Fibroblast of lung (primary cell): ENCODE data around the gene C10orf90.

Experiments
- CTCF ChIP-seq, 2 donors: IDR thresholded peaks in 1 of 2; conservative IDR thresholded peaks in 1 of 2; 1 replicate in 1 of 2; 2 replicates in 1 of 2; pipeline ENCODE4 v1.5.1; 2011 to 2012; ENCODE audit warnings: low read length in 2 of 2, control low read depth in 1 of 2, inconsistent platforms in 1 of 2, low read depth in 1 of 2, mild to moderate bottlenecking in 1 of 2
- EZH2 ChIP-seq: IDR thresholded peaks from 2 replicates; pipeline ENCODE4 v1.5.1; 2012; ENCODE audit warnings: low read length, control low read depth, mild to moderate bottlenecking; ENCODE audit errors: missing control alignments

DNA sequence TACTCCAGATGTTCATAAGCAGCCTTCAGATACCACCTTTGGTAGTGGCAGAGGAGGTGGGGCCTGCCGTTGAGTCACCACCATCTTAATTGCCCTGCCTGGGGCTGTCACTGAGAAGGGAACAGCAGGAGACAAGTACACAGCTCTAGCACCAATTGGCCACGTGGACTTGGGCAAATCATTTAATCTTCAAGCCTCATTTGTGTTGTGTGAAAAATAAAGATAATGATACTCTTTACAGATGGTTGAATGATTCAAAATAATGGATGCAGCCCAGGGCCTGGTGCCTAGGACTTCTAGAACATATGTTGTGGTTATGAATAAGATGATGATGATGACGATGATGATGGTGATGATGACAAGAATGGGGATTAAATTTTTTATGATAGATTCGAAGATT lies 170.3 kb downstream of the C10orf90 start:
- TF ChIP-seq CTCF (conservative IDR thresholded peaks at IDR 0.05 in 1 of 2, IDR thresholded peaks at IDR 0.05 in 1 of 2; ENCODE audit: low read depth in 1 of 2, low read length in 2 of 2) (no peak), EZH2 (no peak)
